Astrocyte of the hippocampus (primary cell): Measurements from ENCODE around the gene LPIN3.

ENCODE experiments used
- DNase-seq: peaks from one replicate; pipeline ENCODE4 v3.0.0; 2011; ENCODE audit warnings: low read depth, low spot score

The LPIN3 gene

DNA sequence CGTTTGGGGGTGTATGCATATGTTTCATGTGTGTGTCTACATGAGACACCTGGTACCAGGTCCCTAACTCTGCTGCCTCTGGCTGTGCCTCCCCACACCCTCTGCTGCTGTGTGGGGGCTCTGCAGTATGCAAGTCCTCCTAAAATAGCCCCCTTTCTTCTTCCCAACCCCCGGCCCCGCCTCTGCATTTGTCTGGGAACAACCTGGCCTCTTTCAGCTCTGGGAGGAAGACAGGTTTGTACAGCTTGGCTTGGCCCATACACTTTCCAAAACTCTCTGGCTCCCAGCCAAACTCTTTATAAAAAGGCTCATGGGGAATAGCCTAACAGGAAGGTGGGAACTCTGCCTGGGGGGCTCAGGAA, 53.1 kb downstream of the LPIN3 start:
- no peak for DNase-seq

DNA sequence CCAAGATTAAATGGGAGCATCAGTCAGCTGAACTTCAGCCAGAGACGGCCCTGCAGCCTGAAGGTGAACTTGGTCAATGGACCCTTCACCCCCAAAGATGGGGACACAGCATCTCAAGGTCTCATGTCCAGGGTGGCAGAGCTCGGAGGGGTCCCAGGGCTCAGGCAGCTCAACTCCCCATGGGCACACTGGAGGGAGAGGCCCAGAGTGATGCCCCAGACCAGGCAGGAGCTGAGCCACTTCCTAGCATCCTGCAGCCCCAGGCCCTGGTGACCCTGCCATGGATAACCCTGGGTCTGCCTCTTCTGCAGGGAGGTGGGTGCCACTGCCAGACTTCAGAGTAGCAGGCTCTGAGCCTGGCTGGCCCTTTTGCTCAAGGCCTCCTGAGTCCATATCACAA, 53.5 kb downstream of the LPIN3 start:
- no peak for DNase-seq

DNA sequence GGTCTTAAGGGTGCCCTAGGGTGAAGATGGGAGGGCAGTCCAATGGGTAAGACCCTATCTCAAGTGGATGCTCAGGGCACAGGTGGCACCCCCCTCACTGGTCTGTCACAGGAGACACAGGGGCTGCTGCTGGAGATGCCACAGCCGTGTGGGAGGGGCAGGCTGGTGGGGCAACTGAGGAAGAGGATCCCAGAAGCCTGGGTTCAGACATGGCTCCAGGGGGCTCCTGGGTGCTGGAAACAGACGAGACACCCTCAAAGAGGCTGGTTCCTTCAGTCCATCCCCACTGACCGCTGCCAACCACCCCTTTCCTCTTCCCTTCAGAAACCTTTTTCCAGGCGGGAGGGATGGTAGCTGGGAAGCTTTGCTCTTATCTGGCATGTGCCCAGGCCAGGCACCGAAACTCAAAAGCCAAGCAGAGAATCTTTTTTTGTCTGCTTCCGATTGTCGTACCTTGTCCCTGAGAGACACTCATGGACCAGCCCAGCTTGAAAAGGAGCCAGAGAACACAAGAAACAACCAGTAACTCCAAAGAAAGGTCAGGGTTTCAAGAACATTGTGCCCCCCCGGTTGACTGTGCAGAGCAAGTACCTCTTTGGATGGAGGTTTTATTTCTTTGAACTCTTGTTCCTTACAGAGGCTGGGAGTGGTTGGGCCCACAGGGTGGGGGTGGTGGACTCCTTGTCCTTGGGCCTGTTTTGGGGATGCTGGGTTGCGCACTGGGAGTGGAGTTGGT, 54.5 kb downstream of the LPIN3 start:
- DNase-seq: no peak

DNA sequence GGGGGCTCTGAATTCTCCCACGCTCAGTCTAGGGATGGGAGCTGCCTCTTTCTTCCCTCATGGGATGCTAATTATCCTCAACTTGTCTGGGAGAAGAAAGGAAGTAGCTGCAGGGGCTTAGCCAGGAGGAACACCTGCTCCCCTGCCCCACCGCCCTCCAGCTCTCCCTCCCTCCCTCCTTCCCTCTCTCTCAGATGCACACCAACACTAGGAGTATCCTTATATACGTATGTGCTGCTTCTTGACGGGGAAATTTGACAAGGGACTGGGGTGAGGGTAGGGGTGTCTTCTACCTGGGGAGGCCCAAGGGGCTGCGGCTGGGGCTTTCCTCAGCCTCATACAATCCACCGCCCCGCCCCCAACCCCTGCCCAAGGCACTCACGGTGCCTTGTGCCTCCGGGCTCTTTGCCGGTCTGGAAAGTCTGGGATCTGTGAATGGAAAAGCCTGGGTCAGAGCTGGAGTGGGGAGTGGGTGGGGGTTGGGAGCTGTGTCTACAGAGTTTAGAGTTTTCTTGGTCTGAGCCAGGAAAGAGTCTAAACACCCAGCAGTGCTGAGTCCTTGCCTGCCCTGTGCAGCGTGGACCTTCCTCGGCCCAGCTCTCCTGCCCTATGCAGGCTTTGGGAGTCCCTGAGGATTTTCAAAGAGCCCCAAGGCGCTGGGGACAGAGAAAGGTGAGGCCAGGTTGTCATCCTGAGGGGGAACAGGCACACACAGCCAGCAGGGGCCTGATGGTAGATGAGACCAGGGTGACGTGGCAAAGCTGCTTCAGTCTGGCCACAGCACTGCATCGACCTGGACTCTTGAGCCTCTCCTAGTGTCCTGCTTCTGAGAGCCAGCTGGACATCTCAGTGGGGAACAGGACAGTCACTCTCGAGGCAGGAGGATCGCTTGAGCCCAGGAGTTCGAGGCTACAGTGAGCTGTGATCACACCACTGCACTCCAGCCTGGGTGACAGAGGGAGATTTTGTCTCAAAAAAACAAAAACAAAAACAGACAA, 55.3 kb downstream of the LPIN3 start:
- DNase-seq: no peak

DNA sequence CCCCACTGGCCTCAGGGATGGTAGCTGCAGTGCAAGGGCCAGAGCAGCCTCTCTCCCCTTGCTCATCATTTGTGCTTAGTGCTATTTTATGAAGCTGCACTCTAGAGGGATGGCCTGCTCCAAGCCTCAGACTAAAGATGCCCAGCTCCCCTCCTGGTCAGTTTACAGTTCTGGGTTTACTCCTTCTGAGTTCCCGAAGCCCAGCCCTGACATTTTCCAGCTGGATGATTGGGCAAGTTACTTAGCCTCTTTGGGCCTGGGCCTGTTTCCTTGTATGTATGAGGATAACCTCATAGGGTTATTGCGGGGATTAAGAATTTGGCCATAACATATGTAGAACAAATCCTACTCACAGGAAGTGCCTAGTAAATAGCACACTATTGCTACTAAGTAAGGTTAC, 57.8 kb downstream of the LPIN3 start:
- DNase-seq: no peak

DNA sequence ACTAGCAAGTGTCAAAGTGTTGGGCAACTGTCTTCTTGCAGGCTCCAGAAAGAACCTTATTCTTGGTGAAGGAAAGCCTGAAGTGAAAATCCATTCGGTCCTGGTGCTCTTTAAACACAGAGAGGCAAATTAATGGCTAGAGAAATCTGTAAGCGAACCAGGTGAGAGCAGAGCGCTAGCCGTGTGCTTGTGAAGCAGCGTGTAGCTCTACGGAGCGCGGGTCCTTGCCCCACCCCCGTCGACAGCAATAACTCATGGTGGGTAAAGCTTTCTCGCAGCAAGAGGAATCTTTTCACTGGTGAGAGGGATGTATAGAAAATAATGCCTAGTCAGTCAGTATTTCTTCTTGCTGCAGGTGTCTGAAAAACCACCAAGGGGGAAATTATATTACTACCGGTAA, 63.0 kb downstream of the LPIN3 start:
- no peak for DNase-seq

DNA sequence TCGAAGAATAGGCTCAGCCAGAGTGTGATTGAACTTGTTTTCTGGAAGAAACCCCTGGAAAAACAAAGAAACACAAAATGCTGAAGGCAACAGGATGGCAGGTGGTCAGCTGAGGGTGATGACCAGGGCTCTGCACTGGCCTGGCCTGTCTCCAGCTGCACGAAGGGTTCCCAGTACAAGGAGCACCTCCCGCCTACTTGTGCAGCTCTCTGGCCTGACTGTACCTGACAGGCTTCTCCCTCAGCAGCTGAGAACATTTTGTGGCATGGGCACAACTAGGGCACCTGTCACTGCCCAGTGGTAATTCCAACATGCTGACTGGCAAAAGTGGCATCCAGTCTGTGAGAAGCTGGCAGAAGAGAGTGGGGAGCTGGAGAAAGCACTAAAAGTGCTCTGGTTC, 64.8 kb downstream of the LPIN3 start:
- no peak for DNase-seq

DNA sequence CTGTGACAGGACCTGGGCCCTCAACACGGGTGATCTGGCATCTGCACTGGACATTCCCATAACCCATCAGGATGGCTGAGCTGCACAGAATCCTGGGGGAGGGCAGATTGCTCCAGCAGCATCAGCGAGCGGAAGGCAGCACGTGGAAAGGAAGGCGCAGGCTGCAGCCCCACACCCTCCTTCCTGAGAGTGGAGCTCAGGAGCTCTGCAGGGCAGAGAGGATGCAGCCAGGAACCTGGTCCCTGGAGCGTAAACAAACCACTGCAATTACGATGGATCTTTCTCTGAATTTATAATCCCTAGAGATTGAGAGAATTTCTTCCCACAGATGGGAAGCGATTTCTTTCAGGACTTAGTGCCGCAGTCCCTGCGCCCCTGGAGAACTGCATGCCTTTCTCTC, 65.7 kb downstream of the LPIN3 start:
- no peak for DNase-seq

DNA sequence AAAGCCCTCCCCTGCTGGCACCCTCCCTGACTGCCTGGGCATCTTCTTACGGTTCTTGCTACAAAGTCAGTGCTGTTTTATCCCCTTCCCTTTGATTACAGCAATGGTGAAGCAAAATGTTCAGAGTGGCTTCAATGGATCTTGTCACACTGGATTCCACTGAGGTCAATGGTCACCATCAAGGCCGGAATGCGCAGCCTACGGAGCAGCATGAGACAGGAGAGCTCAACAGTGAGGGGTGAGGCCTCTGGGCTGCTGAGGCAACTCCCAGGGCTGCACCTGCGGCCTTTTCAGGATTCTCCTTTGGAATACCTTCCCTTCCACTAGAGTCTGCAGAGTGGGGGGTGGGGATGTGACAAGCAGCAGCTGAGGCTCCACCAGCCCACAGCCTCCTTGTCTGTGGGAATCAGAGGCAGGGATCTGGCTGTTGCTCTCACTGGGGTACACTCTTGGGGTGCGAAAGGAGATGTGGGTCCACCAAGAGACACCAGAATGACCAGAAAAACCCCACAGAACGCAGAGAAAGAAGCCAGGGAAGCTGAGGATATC, 66.3 kb downstream of the LPIN3 start:
- DNase-seq: no peak

DNA sequence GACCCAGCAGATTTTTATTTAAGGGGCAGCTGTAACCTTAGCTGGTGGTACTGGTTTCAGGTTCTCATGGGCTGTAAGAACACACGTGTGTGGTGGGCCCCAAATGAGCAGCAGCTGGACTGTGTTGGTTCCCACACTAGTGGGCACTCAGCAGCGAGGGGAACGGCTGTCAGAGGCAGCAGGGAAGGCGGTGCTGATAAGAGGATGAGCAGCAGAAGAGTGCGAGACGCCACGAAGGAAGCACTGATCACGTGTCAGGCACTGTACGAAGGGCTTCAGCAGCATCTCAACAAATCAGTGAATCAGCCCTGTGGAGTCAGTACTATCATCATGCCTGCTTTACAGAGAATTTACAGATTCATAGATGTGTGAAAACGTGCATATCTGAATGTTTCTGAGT, 67.0 kb downstream of the LPIN3 start:
- no peak for DNase-seq

DNA sequence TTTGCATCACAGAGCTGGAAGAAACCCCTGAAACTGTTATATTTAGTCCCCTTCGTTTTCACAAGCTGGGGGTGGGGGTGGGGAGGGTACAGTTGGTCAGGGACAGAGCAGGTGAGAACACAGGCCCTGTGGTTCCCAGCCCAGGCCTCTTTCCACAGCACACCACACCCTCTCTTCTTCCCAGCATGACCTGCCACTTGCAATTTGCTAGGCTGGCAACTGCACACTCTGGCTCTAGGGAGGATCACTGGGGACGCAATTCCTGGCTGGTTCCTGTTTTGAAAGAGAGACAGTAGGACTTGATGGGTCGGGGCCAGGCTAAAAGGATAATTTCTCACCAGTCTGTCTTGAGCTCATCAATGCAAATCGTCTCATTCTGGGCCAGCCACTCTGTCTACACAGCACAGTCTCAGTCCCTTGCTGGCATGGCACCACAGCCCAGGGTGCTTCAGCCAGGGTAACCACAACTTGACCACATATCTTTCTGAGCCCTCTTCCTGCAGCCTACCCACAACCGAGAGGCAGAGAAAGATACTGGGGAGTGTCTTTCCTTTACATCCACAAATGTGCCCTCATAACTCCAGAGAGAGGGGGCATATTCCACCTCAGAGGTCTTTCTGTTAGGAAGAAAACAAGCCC, 67.7 kb downstream of the LPIN3 start:
- DNase-seq: no peak

DNA sequence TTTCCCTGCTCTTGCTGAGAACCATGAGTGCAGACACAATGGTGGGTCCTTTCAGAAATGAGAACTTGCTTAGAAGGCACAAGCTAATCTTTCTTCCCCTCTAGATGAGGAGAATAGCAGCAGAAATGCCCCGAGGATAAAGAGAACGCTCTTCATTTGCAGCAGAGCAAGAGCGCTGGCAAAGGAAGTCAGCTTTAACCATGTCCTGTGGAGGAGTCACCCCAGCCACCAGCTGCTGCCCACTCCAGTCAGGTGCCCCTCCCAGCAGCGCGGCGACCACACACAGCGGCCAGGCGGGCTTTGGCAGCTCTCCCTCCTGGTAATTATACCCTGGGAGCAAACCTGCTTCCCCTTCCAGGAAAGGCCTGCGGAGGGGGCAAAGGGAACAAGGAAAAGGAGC, 68.4 kb downstream of the LPIN3 start:
- DNase-seq: peak; percentile 39
